ENCODE data around the gene STRN4.

Gene STRN4

DNA sequence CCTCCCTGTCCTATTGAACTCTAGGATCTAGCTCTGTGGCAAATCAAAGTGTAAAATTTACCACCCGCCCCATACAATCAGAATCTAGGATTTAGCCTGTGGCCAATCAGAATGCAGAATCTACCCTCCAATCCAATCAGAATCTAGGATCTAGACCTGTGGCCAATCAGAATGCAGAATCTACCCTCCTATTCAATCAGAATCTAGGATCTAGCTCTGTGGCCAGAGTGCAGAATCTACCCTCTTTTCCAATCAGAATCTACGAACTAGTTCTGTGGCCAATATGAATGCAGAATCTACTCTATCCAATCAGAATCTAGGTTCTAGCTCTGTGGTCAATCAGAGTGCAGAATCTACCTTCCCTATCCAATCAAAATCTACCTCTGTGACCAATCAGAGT, 55.1 kb downstream of the STRN4 start:
- in situ Hi-C loops (cut with MboI; ENCODE audit: low pct_unique_long_range_greater_than_20kb, low sequenced_read_pairs, unreplicated experiment), result no loop called here
- TF ChIP-seq, protein P1, sequence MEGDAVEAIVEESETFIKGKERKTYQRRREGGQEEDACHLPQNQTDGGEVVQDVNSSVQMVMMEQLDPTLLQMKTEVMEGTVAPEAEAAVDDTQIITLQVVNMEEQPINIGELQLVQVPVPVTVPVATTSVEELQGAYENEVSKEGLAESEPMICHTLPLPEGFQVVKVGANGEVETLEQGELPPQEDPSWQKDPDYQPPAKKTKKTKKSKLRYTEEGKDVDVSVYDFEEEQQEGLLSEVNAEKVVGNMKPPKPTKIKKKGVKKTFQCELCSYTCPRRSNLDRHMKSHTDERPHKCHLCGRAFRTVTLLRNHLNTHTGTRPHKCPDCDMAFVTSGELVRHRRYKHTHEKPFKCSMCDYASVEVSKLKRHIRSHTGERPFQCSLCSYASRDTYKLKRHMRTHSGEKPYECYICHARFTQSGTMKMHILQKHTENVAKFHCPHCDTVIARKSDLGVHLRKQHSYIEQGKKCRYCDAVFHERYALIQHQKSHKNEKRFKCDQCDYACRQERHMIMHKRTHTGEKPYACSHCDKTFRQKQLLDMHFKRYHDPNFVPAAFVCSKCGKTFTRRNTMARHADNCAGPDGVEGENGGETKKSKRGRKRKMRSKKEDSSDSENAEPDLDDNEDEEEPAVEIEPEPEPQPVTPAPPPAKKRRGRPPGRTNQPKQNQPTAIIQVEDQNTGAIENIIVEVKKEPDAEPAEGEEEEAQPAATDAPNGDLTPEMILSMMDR (IDR thresholded peaks at IDR 0.05; ENCODE audit: extremely low read depth, insufficient read depth, missing control alignments), result no peak
- no peak for DNase-seq (ENCODE audit: low spot score)

DNA sequence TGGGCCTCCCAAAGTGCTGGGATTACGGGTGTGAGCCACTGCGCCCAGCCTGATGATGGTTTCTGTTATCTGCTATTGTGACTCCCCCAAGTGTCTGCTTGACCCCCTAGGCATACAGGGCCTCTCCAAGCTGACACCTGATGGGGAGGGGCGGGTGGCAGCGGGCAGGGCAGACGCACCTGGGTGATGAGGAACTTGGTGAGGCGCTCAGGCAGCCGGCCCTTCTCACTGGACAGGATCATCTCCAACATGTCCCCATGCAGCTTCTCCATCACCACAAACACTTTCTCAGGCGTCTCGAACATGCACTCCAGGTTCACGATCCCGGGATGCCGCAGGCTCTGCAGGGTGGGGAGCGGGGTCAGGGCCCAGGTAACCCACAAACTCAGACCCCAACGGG, 56.9 kb downstream of the STRN4 start:
- TF ChIP-seq, protein P1 (IDR thresholded peaks at IDR 0.05; ENCODE audit: extremely low read depth, insufficient read depth, missing control alignments), result no peak
- no peak for DNase-seq (ENCODE audit: low spot score)
- in situ Hi-C loops (cut with MboI; ENCODE audit: low pct_unique_long_range_greater_than_20kb, low sequenced_read_pairs, unreplicated experiment), result no loop called here

DNA sequence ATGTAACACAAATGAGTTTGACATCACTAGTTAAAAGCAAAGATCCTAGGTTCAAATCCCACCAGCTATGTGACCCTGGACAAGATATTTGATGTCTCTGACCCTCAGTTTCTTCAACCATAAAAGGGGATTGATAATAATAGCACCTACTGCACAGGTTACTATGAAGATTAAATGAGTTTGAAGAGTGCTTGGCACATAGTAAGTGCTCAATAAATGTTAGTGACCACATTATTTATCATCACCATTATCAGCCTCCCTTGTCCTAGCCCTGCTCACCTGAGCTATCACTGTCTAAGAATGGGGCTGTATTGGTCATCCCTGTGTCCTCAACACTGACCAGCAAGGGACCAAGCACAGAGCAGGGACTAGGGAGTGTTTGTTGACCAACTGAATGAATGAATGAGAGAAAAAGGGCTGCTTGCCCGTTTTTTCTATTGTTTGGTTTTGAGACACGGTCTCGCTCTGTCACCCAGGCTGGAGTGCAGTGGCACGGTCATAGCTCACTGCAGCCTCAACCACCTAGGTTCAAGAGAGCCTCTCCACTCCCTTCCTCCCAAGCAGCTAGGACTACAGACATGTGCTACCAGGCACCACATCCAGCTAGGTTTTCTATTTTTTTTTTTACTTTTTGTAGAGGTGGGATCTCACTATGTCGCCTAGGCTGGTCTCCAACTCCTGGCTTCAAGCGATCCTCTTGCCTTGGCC, 58.7 kb downstream of the STRN4 start:
- TF ChIP-seq, protein P1 (IDR thresholded peaks at IDR 0.05; ENCODE audit: extremely low read depth, insufficient read depth, missing control alignments), result no peak
- DNase-seq (ENCODE audit: low spot score), result no peak
- in situ Hi-C loops (cut with MboI; ENCODE audit: low pct_unique_long_range_greater_than_20kb, low sequenced_read_pairs, unreplicated experiment), result no loop called here

DNA sequence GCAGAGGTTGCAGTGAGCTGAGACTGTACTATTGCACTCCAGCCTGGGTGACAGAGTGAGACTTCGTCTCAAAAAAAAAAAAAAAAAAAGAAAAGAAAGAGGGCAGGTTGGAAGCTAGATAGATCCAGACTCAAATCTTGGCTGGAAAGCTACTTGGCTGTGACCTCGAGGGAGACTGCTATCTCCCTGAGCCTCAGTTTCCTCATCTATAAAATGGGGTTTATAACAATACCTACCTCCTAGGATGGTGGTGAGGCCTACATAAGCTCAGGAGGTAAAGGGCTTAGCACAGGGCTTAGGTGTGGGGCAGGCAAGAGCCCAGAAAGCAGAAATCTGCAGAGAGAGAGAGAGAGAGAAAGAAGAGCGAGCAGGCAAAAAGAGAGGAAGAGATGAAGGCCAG, 61.1 kb downstream of the STRN4 start:
- in situ Hi-C loops (cut with MboI; ENCODE audit: low pct_unique_long_range_greater_than_20kb, low sequenced_read_pairs, unreplicated experiment), result no loop called here
- TF ChIP-seq, protein P1 (IDR thresholded peaks at IDR 0.05; ENCODE audit: extremely low read depth, insufficient read depth, missing control alignments), result no peak
- no peak for DNase-seq (ENCODE audit: low spot score)

DNA sequence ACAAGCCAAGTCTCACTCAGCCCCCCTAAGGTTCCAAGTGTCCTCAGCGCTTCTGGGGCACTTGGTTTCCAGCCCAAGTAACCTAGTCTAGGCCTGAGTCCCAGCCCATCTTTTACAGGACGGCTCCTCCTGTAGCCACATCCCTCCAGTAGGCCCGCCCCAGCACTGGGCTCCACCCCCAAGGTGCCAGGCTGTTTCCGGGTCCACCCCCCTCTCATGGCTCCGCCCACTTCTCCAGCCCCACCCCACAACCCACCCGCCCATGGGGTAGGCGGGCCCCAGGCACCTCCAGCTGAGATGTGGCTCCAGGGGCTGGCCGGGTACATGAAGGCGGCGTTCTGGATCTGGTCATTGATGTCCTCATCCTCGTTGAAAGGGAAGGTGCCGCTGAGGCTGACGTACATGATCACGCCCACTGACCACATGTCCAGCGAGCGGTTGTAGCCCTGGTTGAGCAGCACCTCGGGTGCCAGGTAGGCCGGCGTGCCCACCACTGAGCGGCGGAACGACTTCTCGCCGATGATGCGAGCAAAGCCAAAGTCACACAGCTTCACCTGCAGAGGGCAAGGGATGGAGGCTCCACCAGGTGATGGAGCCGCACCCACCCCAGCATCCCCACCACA, 68.0 kb downstream of the STRN4 start:
- DNase-seq (ENCODE audit: low spot score), result peak; percentile 71
- TF ChIP-seq, protein P1 (IDR thresholded peaks at IDR 0.05; ENCODE audit: extremely low read depth, insufficient read depth, missing control alignments), result no peak
- in situ Hi-C loops (cut with MboI; ENCODE audit: low pct_unique_long_range_greater_than_20kb, low sequenced_read_pairs, unreplicated experiment), result no loop called here

DNA sequence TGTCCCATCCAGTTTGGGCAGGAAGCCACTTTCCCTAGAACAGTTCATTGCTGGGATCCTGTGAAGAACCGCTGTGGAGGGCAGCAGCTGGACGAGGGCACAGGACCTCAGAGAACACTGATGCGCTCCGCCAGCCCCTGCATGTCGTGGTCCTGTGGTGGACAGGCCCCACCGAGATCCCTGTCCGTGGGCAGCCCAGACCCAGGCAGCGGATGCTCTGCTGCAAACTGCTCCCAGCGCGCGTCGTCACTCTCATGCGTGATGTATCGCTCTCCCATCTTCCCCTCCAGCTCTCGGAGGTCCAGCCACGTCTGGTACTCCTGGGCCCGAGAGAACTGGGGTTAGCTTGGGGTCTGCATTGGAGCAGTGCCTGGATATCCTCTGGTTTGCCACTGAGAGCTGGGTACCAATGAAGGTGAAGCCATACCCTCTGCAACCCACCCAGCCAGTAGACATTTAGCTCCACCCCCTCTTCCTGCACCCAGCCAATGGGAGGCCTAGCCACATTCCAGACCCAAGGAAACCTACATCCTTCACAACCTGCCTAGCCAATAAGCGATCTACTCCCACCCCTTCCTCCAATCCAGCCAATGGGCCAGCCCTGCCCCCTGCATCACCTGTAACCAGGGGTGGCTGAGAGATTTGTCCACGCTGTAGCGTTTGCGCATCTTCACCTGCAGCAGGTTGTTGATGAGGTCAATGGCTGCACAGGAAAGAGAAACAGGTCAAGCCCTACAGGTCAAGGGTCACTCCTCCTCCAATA, 71.7 kb downstream of the STRN4 start:
- in situ Hi-C loops (cut with MboI; ENCODE audit: low pct_unique_long_range_greater_than_20kb, low sequenced_read_pairs, unreplicated experiment), result no loop called here
- peak; percentile 21 for DNase-seq (ENCODE audit: low spot score)
- TF ChIP-seq, protein P1 (IDR thresholded peaks at IDR 0.05; ENCODE audit: extremely low read depth, insufficient read depth, missing control alignments), result no peak
